GM12878 (cell line): ENCODE results near the gene PAPOLA. TPM values are rescaled to one million over a fixed set of nuclear protein-coding genes. Genes with fewer than 3 reads are reported as not detected.

Experiments
- ATAC-seq: fragments of 200-7000 bp; cut with Tn5 transposase; 3 replicates; pipeline ENCODE4 v1.9.1; 2020; ENCODE audit warnings: mild to moderate bottlenecking, moderate library complexity
- BruUV-seq: library from RNA; stranded (reverse); fragments of 400-500 nt; replicated peaks from 2 replicates; lab custom pipeline; 2021; lab: Mats Ljungman, UMichigan
- CTCF ChIA-PET: fragments of 300-600 bp; sonication (Branson Sonifier 250); formaldehyde crosslinking; extraction: SDS; loops from one replicate; lab custom pipeline; 2021; ENCODE audit warnings: inconsistent platforms; lab: Yijun Ruan, JAX
- POLR2A ChIA-PET: fragments of 350-600 bp; formaldehyde crosslinking; extraction: SDS; loops from one replicate; lab custom pipeline; 2021; ENCODE audit warnings: inconsistent platforms; lab: Charles Lee
- RAD21 ChIA-PET: fragments of 300-600 bp; sonication (Branson Sonifier 250); formaldehyde crosslinking; loops from one replicate; lab custom pipeline; 2023; ENCODE audit warnings: antibody characterized with exemption; ENCODE audit not compliant: unreplicated experiment; lab: Charles Lee
- SMC1A ChIA-PET: fragments of 300-600 bp; sonication (Branson Sonifier 250); formaldehyde crosslinking; loops from one replicate; lab custom pipeline; 2023; ENCODE audit not compliant: unreplicated experiment, uncharacterized antibody; lab: Charles Lee
- DNase-seq: peaks from one replicate; pipeline ENCODE4 v3.0.0-alpha.2; 2011; ENCODE audit warnings: low read depth, low spot score
- FAIRE-seq: peaks from 3 replicates; lab custom pipeline; 2011; peaks lifted over from hg19 to GRCh38; lab: Jason Lieb, UNC
- H2AFZ ChIP-seq: 2 replicates; pipeline ENCODE4 v1.6.0; 2011; ENCODE audit warnings: low read depth, low read length, control low read depth; ENCODE audit not compliant: control insufficient read depth
- H3K27ac ChIP-seq: 2 replicates; pipeline ENCODE4 v1.5.1; 2011; ENCODE audit warnings: control low read depth; ENCODE audit not compliant: control insufficient read depth, insufficient read depth
- H3K27me3 ChIP-seq, 2 experiments: replicated peaks in 1 of 2; 2 replicates each; pipeline versions ENCODE4 v1.6.0 to v1.6.1; 2011; ENCODE audit warnings: low read length in 1 of 2; ENCODE audit not compliant: control insufficient read depth in 2 of 2, insufficient read depth in 2 of 2
- H3K36me3 ChIP-seq, 2 experiments: 2 replicates each; pipeline ENCODE4 v1.5.1; 2011; ENCODE audit warnings: low read length in 1 of 2; ENCODE audit not compliant: control insufficient read depth in 2 of 2, insufficient read depth in 2 of 2
- H3K4me1 ChIP-seq: 2 replicates; pipeline ENCODE4 v1.6.1; 2011; ENCODE audit warnings: mild to moderate bottlenecking, low read length, moderate library complexity, mixed read lengths; ENCODE audit not compliant: control insufficient read depth, insufficient read depth
- H3K4me2 ChIP-seq: 2 replicates; pipeline ENCODE4 v1.6.0; 2011; ENCODE audit warnings: control low read depth; ENCODE audit not compliant: control insufficient read depth, insufficient read depth
- H3K4me3 ChIP-seq: fragments of 200-600 bp; sonication (generic); 2 replicates; pipeline ENCODE4 v1.5.1; 2016
- H3K79me2 ChIP-seq: 2 replicates; pipeline ENCODE4 v1.6.0; 2011; ENCODE audit warnings: low read length; ENCODE audit not compliant: control insufficient read depth, insufficient read depth
- H3K9ac ChIP-seq: 2 replicates; pipeline ENCODE4 v1.8.0; 2011; ENCODE audit warnings: low read length, control low read depth, mixed read lengths; ENCODE audit not compliant: control insufficient read depth, insufficient read depth
- H3K9me3 ChIP-seq: replicated peaks from 3 replicates; pipeline ENCODE4 v1.5.1; 2011; ENCODE audit warnings: mild to moderate bottlenecking, low read length; ENCODE audit not compliant: control insufficient read depth, insufficient read depth
- H4K20me1 ChIP-seq: 2 replicates; pipeline ENCODE4 v1.6.0; 2011; ENCODE audit not compliant: control insufficient read depth, insufficient read depth
- BRCA1 ChIP-seq: IDR thresholded peaks from 2 replicates; pipeline ENCODE4 v1.6.1; 2011; ENCODE audit warnings: low read depth, low read length, improper control_type of control experiment
- CHD4 ChIP-seq: fragments of 200-600 bp; sonication (generic); IDR thresholded peaks from 2 replicates; pipeline ENCODE4 v1.6.1; 2016; ENCODE audit warnings: mild to moderate bottlenecking
- ESRRA ChIP-seq: IDR thresholded peaks from 2 replicates; pipeline ENCODE4 v1.6.1; 2012; ENCODE audit warnings: mild to moderate bottlenecking, low read length, improper control_type of control experiment
- ETV6 ChIP-seq, 2 experiments: fragments of 450-650 bp in 1 of 2; IDR thresholded peaks in 1 of 2; conservative IDR thresholded peaks in 1 of 2; 2 replicates each; pipeline ENCODE4 v1.6.1; 2014; ENCODE audit warnings: antibody characterized with exemption in 1 of 2, borderline replicate concordance in 1 of 2, low read depth in 1 of 2, mild to moderate bottlenecking in 1 of 2, moderate library complexity in 1 of 2
- HDGF ChIP-seq: fragments of 450-650 bp; IDR thresholded peaks from 2 replicates; pipeline ENCODE4 v1.6.1; 2016; ENCODE audit warnings: antibody characterized with exemption
- MTA3 ChIP-seq: IDR thresholded peaks from 2 replicates; pipeline ENCODE4 v1.6.1; 2012; ENCODE audit warnings: low read length, inconsistent platforms, borderline replicate concordance
- NFYB ChIP-seq: IDR thresholded peaks from 2 replicates; pipeline ENCODE4 v1.6.1; 2011; ENCODE audit warnings: low read depth, mild to moderate bottlenecking, low read length, improper control_type of control experiment, moderate library complexity; ENCODE audit not compliant: insufficient read depth
- TBL1XR1 ChIP-seq: IDR thresholded peaks from 2 replicates; pipeline ENCODE4 v1.6.1; 2012; ENCODE audit warnings: low read depth, low read length, improper control_type of control experiment
- TCF7 ChIP-seq: IDR thresholded peaks from 2 replicates; pipeline ENCODE4 v1.6.1; 2014; ENCODE audit warnings: antibody characterized with exemption, borderline replicate concordance
- YBX1 ChIP-seq: fragments of 450-650 bp; IDR thresholded peaks from 2 replicates; pipeline ENCODE4 v1.6.1; 2016; ENCODE audit warnings: antibody characterized with exemption
- WGBS: methylation state at CpG from one replicate; pipeline ENCODE4 v1.1.6; 2016; ENCODE audit warnings: low lambda C conversion rate; ENCODE audit not compliant: insufficient replicate concordance, insufficient coverage; ENCODE audit errors: missing lambda C conversion rate; 5-methylcytosine and 5-hydroxymethylcytosine counted together
- in situ Hi-C: fragments of 300-500 bp; cut with MboI; formaldehyde crosslinking; loops from 9 replicates; pipeline ENCODE4 v1.14.3; 2018; ENCODE audit warnings: mixed read lengths
- intact Hi-C: fragments of 100-400 bp; cut with micrococcal nuclease; formaldehyde crosslinking; loops from one replicate; pipeline ENCODE4 v1.14.2; 2022; ENCODE audit not compliant: unreplicated experiment
- polyA plus RNA-seq, 11 experiments: library from polyadenylated mRNA; depleted of rRNA in 4 of 11; unstranded in 6 of 11; stranded (reverse) in 5 of 11; fragments of >200 nt; fragmentation: Nextera tagmentation in 4 of 11; fragmentation: Illumina TruSeq in 1 of 11; extraction: Ambion mirVana in 4 of 11; extraction: Trizol in 1 of 11; gene quantifications; 1 replicate in 1 of 11; 2 replicates in 10 of 11; pipeline versions ENCODE4 v1.2.1 to v1.2.3, GENCODE V29; 2011 to 2016; ENCODE audit warnings: inconsistent platforms in 2 of 11, missing spikeins in 2 of 11, low read depth in 1 of 11
- total RNA-seq, 4 experiments: library from RNA; depleted of rRNA in 3 of 4; stranded (reverse); fragments of >200 nt in 3 of 4; fragmentation: Illumina TruSeq in 1 of 4; extraction: Trizol in 1 of 4; gene quantifications; 2 replicates each; pipeline versions ENCODE4 v1.2.1 to v1.2.3, GENCODE V29; 2013 to 2021
- TF ChIP-seq, protein P1 (sequence below): IDR thresholded peaks from 2 replicates; pipeline ENCODE4 v1.6.1; 2011; ENCODE audit warnings: mild to moderate bottlenecking, low read depth, low read length, moderate library complexity; ENCODE audit not compliant: insufficient replicate concordance
- TF ChIP-seq, protein P2 (sequence below): fragments of 450-650 bp; IDR thresholded peaks from 2 replicates; pipeline ENCODE4 v1.6.1; 2017; ENCODE audit warnings: low read depth, mild to moderate bottlenecking, moderate library complexity

The PAPOLA gene
- total and polyA plus RNA-seq, 10 of the 15 experiments (the other 5 are each of a cell fraction or from before 2014, with no cell fraction given) = 46.0 to 185 (median 114) TPM

DNA sequence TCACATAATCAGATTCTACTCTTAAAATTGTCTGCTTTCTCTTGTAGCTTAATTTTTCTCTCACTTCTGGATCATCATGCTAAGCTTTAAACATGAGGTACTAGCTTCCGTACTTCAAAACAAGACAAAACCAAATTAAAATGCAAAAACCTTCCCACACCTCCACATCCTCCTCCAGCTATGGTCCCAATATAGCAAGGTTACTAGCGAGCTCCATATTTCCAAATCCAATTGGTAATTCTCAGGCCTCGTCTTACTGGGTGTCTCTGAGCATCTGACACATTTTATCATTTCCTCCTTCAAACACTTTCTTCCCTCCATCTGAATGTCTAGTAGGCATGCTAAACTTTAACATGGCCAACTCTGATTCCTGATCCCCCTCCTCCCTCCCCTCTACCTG lies 7.9 kb upstream of the PAPOLA start:
- peaks cover 18% of the 10 kb centered on the region for H3K4me1 ChIP-seq

More for the DNA sequence above, 7.9 kb upstream of the PAPOLA start:
- H2AFZ ChIP-seq = no peak overlapping the region
- H3K36me3 ChIP-seq = no peaks in the 10 kb centered on the region
- H3K9me3 ChIP-seq = no peaks in the 10 kb centered on the region
- DNase-seq = no peak
- SMC1A ChIA-PET = interaction anchor here (0.8 kb wide), 1 partner anchor 755 kb away, joined by 3 read pairs; no protein-coding TSS in a partner anchor
- H3K27ac ChIP-seq = no peak overlapping the region
- H3K9ac ChIP-seq = no peak overlapping the region
- H4K20me1 ChIP-seq = no peaks in the 10 kb centered on the region
- BruUV-seq = no TSS peak
- in situ Hi-C loops = no loop called here
- FAIRE-seq = no peak
- CTCF ChIA-PET = no interaction called here
- POLR2A ChIA-PET = no interaction called here
- no peaks in the 10 kb centered on the region for H3K27me3 ChIP-seq
- intact Hi-C loops = no loop called here
- TF ChIP-seq ETV6 (conservative IDR thresholded peaks at IDR 0.05 in 1 of 2, IDR thresholded peaks at IDR 0.05 in 1 of 2; ENCODE audit: borderline replicate concordance in 1 of 2, low read depth in 1 of 2) (no peak), MTA3 (no peak), BRCA1 (no peak), TBL1XR1 (no peak), CHD4 (no peak), ESRRA (no peak), NFYB (no peak), YBX1 (no peak), HDGF (no peak), TCF7 (no peak)
- TF ChIP-seq, protein P1, sequence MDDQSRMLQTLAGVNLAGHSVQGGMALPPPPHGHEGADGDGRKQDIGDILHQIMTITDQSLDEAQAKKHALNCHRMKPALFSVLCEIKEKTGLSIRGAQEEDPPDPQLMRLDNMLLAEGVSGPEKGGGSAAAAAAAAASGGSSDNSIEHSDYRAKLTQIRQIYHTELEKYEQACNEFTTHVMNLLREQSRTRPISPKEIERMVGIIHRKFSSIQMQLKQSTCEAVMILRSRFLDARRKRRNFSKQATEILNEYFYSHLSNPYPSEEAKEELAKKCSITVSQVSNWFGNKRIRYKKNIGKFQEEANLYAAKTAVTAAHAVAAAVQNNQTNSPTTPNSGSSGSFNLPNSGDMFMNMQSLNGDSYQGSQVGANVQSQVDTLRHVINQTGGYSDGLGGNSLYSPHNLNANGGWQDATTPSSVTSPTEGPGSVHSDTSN = no peak
- TF ChIP-seq, protein P2, sequence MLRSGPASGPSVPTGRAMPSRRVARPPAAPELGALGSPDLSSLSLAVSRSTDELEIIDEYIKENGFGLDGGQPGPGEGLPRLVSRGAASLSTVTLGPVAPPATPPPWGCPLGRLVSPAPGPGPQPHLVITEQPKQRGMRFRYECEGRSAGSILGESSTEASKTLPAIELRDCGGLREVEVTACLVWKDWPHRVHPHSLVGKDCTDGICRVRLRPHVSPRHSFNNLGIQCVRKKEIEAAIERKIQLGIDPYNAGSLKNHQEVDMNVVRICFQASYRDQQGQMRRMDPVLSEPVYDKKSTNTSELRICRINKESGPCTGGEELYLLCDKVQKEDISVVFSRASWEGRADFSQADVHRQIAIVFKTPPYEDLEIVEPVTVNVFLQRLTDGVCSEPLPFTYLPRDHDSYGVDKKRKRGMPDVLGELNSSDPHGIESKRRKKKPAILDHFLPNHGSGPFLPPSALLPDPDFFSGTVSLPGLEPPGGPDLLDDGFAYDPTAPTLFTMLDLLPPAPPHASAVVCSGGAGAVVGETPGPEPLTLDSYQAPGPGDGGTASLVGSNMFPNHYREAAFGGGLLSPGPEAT = no peak
- no peaks in the 10 kb centered on the region for H3K79me2 ChIP-seq
- ATAC-seq = no peak
- RAD21 ChIA-PET = no interaction called here
- no peak overlapping the region for H3K4me3 ChIP-seq
- WGBS = 48% methylated on average over 3 of the region's 3 CpGs
- H3K4me2 ChIP-seq = no peak overlapping the region
